Amygdala (tissue), 56 donors: Measurements from ENCODE around the gene TBC1D3I.
"Not testable (repeated sequence)": the region's sequence is repeated elsewhere in the genome, so short reads cannot be mapped to it uniquely, and the experiment has no call there.

ENCODE experiments used
- DNase-seq, 56 donors: peaks; one replicate each; lab custom pipeline; 2025; lab: John Stamatoyannopoulos, UW

Gene TBC1D3I

GRCh38 chr17:36264470-36264869 is at the start of gene TBC1D3I:
TSS of gene TBC1D3I (minus strand) at chr17:36264570. CDS start at chr17:36262985, 1,585 bp downstream.
- not testable (repeated sequence) for DNase-seq

GRCh38 chr17:36295161-36295560 is 30.8 kb upstream of the TBC1D3I start:
- DNase-seq: not testable (repeated sequence)

- DNase-seq: not testable (repeated sequence)
Measured at GRCh38 chr17:36289965-36290612, 25.7 kb upstream of the TBC1D3I start.

- not testable (repeated sequence) for DNase-seq
Measured at GRCh38 chr17:36284219-36284618, 19.8 kb upstream of the TBC1D3I start.

GRCh38 chr17:36283256-36283655 is 18.9 kb upstream of the TBC1D3I start:
- not testable (repeated sequence) for DNase-seq

GRCh38 chr17:36242046-36242445 is 22.3 kb downstream of the TBC1D3I start:
- DNase-seq: not testable (repeated sequence)

- DNase-seq: not testable (repeated sequence)
Measured at GRCh38 chr17:36229644-36230043, 34.7 kb downstream of the TBC1D3I start.

- not testable (repeated sequence) for DNase-seq
Measured at GRCh38 chr17:36222967-36223366, 41.4 kb downstream of the TBC1D3I start.

GRCh38 chr17:36221581-36222100 is 42.7 kb downstream of the TBC1D3I start:
- DNase-seq: not testable (repeated sequence)

GRCh38 chr17:36220737-36221580 is 43.4 kb downstream of the TBC1D3I start:
- DNase-seq: not testable (repeated sequence)

GRCh38 chr17:36219556-36219955 is 44.8 kb downstream of the TBC1D3I start:
- DNase-seq: not testable (repeated sequence)

- not testable (repeated sequence) for DNase-seq
Measured at GRCh38 chr17:36215406-36216308, 48.7 kb downstream of the TBC1D3I start.

GRCh38 chr17:36214918-36215317 is 49.5 kb downstream of the TBC1D3I start:
- DNase-seq: no peak

- DNase-seq: no peak
Measured at GRCh38 chr17:36213695-36214094, 50.7 kb downstream of the TBC1D3I start.

- DNase-seq: no peak
Measured at GRCh38 chr17:36212966-36213365, 51.4 kb downstream of the TBC1D3I start.

GRCh38 chr17:36212272-36212605 is 52.1 kb downstream of the TBC1D3I start:
- no peak for DNase-seq

- not testable (repeated sequence) for DNase-seq
Measured at GRCh38 chr17:36211484-36212271, 52.7 kb downstream of the TBC1D3I start.

GRCh38 chr17:36210439-36211211 is 53.7 kb downstream of the TBC1D3I start, which contains the start of gene CCL4L2:
TSS of gene CCL4L2 (plus strand) at chr17:36211063.
- DNase-seq: peak in 2 of 56 donors; percentile 21 to 41

GRCh38 chr17:36209575-36209974 is 54.8 kb downstream of the TBC1D3I start:
- no peak for DNase-seq
